H1 (cell line): ENCODE measurements around the gene PAQR8. TPM values are rescaled to one million over a fixed set of nuclear protein-coding genes. Genes with fewer than 3 reads are reported as not detected.

Source experiments
- BACH1 ChIP-seq: IDR thresholded peaks from 2 replicates; pipeline ENCODE4 v1.6.1; 2012; ENCODE audit warnings: low read length, improper control_type of control experiment
- CEBPB ChIP-seq: IDR thresholded peaks from 2 replicates; pipeline ENCODE4 v1.6.1; 2012; ENCODE audit warnings: low read depth, low read length
- CREB1 ChIP-seq: IDR thresholded peaks from 2 replicates; pipeline ENCODE4 v1.6.1; 2012; ENCODE audit warnings: inconsistent platforms
- CTBP2 ChIP-seq: IDR thresholded peaks from 2 replicates; pipeline ENCODE4 v1.7.0; 2011; ENCODE audit warnings: borderline replicate concordance, mild to moderate bottlenecking, moderate library complexity, mixed read lengths, low read length; ENCODE audit not compliant: insufficient read depth, insufficient read length
- EP300 ChIP-seq, 2 experiments: IDR thresholded peaks; 1 replicate in 1 of 2; 2 replicates in 1 of 2; pipeline ENCODE4 v1.6.1; 2011 to 2012; ENCODE audit warnings: low read depth in 2 of 2, low read length in 2 of 2, mild to moderate bottlenecking in 2 of 2, borderline replicate concordance in 1 of 2, inconsistent platforms in 1 of 2, moderate library complexity in 1 of 2
- JUND ChIP-seq: IDR thresholded peaks from 2 replicates; pipeline ENCODE4 v1.6.1; 2011; ENCODE audit warnings: mild to moderate bottlenecking, improper control_type of control experiment, low read length
- KDM1A ChIP-seq: fragments of 200-600, 300-600 bp; sonication (generic); IDR thresholded peaks from 2 replicates; pipeline ENCODE4 v1.7.1; 2016; ENCODE audit warnings: mild to moderate bottlenecking, low read length, borderline replicate concordance
- NANOG ChIP-seq: IDR thresholded peaks from 2 replicates; pipeline ENCODE4 v1.6.1; 2011; ENCODE audit warnings: low read length, low read depth, mild to moderate bottlenecking, inconsistent platforms; ENCODE audit not compliant: insufficient read depth, poor library complexity, severe bottlenecking
- RBBP5 ChIP-seq: IDR thresholded peaks from 2 replicates; pipeline ENCODE4 v1.7.1; 2012; ENCODE audit warnings: low read depth, mild to moderate bottlenecking, inconsistent platforms, low read length, moderate library complexity, borderline replicate concordance
- RXRA ChIP-seq: IDR thresholded peaks from 2 replicates; pipeline ENCODE4 v1.6.1; 2011; ENCODE audit warnings: low read depth, mild to moderate bottlenecking, low read length, moderate library complexity; ENCODE audit not compliant: insufficient read depth
- SIX5 ChIP-seq: IDR thresholded peaks from 2 replicates; pipeline ENCODE4 v1.6.1; 2011; ENCODE audit warnings: mild to moderate bottlenecking, low read depth, low read length
- USF2 ChIP-seq: IDR thresholded peaks from 2 replicates; pipeline ENCODE4 v1.6.1; 2011; ENCODE audit warnings: low read length, improper control_type of control experiment
- polyA plus RNA-seq, 7 experiments: library from polyadenylated mRNA; depleted of rRNA in 3 of 7; stranded (reverse) in 5 of 7; unstranded in 2 of 7; fragments of >200 nt in 5 of 7; fragments of 200-250 nt in 2 of 7; gene quantifications; 1 replicate in 5 of 7; 2 replicates in 1 of 7; 4 replicates in 1 of 7; pipeline versions ENCODE4 v1.2.1 to v1.2.3, GENCODE V29; 2011 to 2013; ENCODE audit warnings: missing spikeins in 2 of 7, mixed read lengths in 2 of 7
- total RNA-seq: library from RNA; stranded (reverse); fragmentation: NEBNext Ultra II Directional; extraction: Animal tissue kit (Norgen Biotek cat#: 25700); gene quantifications from 2 replicates; pipeline ENCODE4 v1.2.1, GENCODE V29; 2021

Gene PAQR8
- total and polyA plus RNA-seq, 2 of the 8 experiments (the other 6 are each of a cell fraction or from before 2014, with no cell fraction given), result 7.6 to 9.6 TPM

DNA sequence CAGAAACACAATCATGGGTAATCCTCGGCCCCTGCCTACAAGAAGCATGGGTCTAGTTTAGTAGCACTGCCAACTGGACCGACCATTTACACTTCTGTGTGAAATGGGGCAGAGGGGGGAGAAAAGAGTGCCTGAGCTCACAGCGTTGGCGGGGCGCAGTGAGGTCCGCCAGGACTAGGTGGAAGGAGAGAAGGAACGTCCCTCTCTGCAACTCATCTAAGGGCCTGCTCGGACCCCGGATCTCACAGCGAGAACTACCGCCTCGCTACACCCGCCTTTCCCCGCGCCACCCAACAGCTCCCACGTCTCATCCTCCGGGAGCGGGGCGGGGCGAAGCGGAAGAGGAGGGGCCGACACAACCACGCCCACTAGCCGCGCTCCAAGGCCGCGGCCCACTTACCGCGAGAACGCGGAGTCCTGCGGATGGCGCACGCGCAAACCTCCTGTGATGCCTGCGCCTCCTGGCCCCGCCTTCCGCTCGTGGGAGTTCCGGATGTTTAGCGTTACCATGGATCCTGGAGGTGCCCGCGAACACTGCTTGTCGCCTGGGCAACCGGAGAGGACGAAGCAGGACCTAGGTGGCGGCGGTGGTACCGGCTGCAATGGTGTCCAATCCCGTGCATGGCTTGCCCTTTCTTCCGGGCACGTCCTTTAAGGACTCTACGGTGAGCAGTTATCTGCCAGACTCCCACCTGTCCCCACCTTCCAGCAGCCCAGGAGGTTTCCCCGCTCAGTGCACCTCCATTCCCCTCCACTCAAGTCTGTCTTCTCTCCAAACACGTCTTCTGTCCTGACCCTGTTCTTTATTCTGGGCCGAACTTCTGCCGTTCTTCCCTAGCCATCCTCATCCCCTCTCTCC lies 58.1 kb downstream of the PAQR8 start, which contains the start of gene EFHC1 (continued):
- TF ChIP-seq CREB1, result peak; percentile 60; the same call in 1 of the 2 replicates
- no peak for TF ChIP-seq JUND
- no peak for TF ChIP-seq EP300 (IDR thresholded peaks at IDR 0.05; ENCODE audit: borderline replicate concordance in 1 of 2, low read depth in 2 of 2, low read length in 2 of 2)
- TF ChIP-seq NANOG, result no peak
- TF ChIP-seq SIX5, result no peak
- TF ChIP-seq USF2, result no peak
- TF ChIP-seq KDM1A, result no peak
- no peak for TF ChIP-seq CEBPB
- TF ChIP-seq BACH1, result peak; percentile 89
- TF ChIP-seq RBBP5, result peak; percentile 66; the same call in 1 of the 2 replicates
- TF ChIP-seq RXRA, result no peak
- peak; percentile 52 for TF ChIP-seq CTBP2
